Liver (tissue), 9 donors: Measurements from ENCODE around the gene PLIN4. TPM values are rescaled to one million over a fixed set of nuclear protein-coding genes. Genes with fewer than 3 reads are reported as not detected.

Source experiments
- DNase-seq: peaks from one replicate; pipeline ENCODE4 v3.0.0-alpha.2; 2017; ENCODE audit warnings: low spot score
- H3K27ac ChIP-seq, 2 donors: one replicate each; pipeline ENCODE4 v1.7.0; 2013; ENCODE audit warnings: inconsistent platforms in 2 of 2, low read length in 2 of 2, control low read depth in 1 of 2, low read depth in 1 of 2, mild to moderate bottlenecking in 1 of 2
- H3K27me3 ChIP-seq, 4 donors: one replicate each; pipeline versions ENCODE4 v1.6.1 to v1.7.0; 2013; ENCODE audit warnings: low read length in 3 of 4, inconsistent platforms in 1 of 4, mild to moderate bottlenecking in 1 of 4, moderate library complexity in 1 of 4; ENCODE audit not compliant: control insufficient read depth in 4 of 4, insufficient read depth in 4 of 4
- H3K36me3 ChIP-seq, 4 donors: one replicate each; pipeline versions ENCODE4 v1.6.1 to v1.7.0; 2013; ENCODE audit warnings: low read length in 3 of 4, mild to moderate bottlenecking in 3 of 4, low read depth in 1 of 4, moderate library complexity in 1 of 4; ENCODE audit not compliant: control insufficient read depth in 4 of 4, insufficient read depth in 3 of 4
- H3K4me1 ChIP-seq, 4 donors: one replicate each; pipeline versions ENCODE4 v1.6.1 to v1.7.0; 2013; ENCODE audit warnings: low read length in 3 of 4, mild to moderate bottlenecking in 3 of 4, moderate library complexity in 1 of 4; ENCODE audit not compliant: control insufficient read depth in 4 of 4, insufficient read depth in 4 of 4
- H3K4me3 ChIP-seq, 3 donors: one replicate each; pipeline versions ENCODE4 v1.6.1 to v1.7.0; 2013; ENCODE audit warnings: low read length in 3 of 3, control low read depth in 1 of 3, low read depth in 1 of 3, mild to moderate bottlenecking in 1 of 3
- H3K9ac ChIP-seq, 2 donors: one replicate each; pipeline ENCODE4 v1.7.0; 2013; ENCODE audit warnings: low read length in 2 of 2, mild to moderate bottlenecking in 2 of 2, moderate library complexity in 2 of 2, control low read depth in 1 of 2, low read depth in 1 of 2
- H3K9me3 ChIP-seq, 4 donors: one replicate each; pipeline versions ENCODE4 v1.6.1 to v1.7.0; 2013; ENCODE audit warnings: low read length in 3 of 4; ENCODE audit not compliant: control insufficient read depth in 4 of 4
- FOXA1 ChIP-seq: IDR thresholded peaks from 2 replicates; pipeline ENCODE4 v1.6.1; 2016; ENCODE audit warnings: antibody characterized with exemption
- JUND ChIP-seq, 2 donors: IDR thresholded peaks; 2 replicates each; pipeline ENCODE4 v1.6.1; 2016; ENCODE audit warnings: antibody characterized with exemption in 2 of 2
- RAD21 ChIP-seq, 2 donors: IDR thresholded peaks; 2 replicates each; pipeline ENCODE4 v1.6.1; 2016; ENCODE audit warnings: antibody characterized with exemption in 2 of 2, mild to moderate bottlenecking in 2 of 2
- RXRA ChIP-seq, 2 donors: IDR thresholded peaks; 2 replicates each; pipeline ENCODE4 v1.6.1; 2017 to 2018; ENCODE audit warnings: antibody characterized with exemption in 2 of 2, mild to moderate bottlenecking in 1 of 2
- SP1 ChIP-seq: IDR thresholded peaks from 2 replicates; pipeline ENCODE4 v1.6.1; 2018; ENCODE audit warnings: antibody characterized with exemption, mild to moderate bottlenecking
- TAF1 ChIP-seq: conservative IDR thresholded peaks from 2 replicates; pipeline ENCODE4 v1.6.1; 2016; ENCODE audit warnings: antibody characterized with exemption, mild to moderate bottlenecking
- YY1 ChIP-seq: IDR thresholded peaks from 2 replicates; pipeline ENCODE4 v1.6.1; 2016; ENCODE audit warnings: antibody characterized with exemption, mild to moderate bottlenecking
- WGBS: extraction: QIAGEN DNeasy Blood & Tissue Kit; methylation state at CpG from one replicate; pipeline ENCODE4 v1.1.7; 2013; 5-methylcytosine and 5-hydroxymethylcytosine counted together
- polyA plus RNA-seq, 2 donors: library from polyadenylated mRNA; stranded (reverse) in 1 of 2; unstranded in 1 of 2; fragments of 200-250 nt in 1 of 2; fragments of >200 nt in 1 of 2; fragmentation: Nextera tagmentation in 1 of 2; extraction: Ambion mirVana in 1 of 2; gene quantifications; one replicate each; pipeline versions ENCODE4 v1.2.1 to v1.2.3, GENCODE V29; 2013 to 2015
- total RNA-seq, 2 donors: library from RNA; depleted of rRNA; stranded (reverse); fragments of >200 nt; gene quantifications; one replicate each; pipeline ENCODE4 v1.2.3, GENCODE V29; 2014
- TF ChIP-seq, protein P1 (sequence below): IDR thresholded peaks from 2 replicates; pipeline ENCODE4 v1.6.1; 2016; ENCODE audit warnings: antibody characterized with exemption
- donor health status: healthy.
- donor health status: healthy.
- donor health status: healthy.
- donor health status: healthy.
- donor health status: healthy.

Gene PLIN4
- total and polyA plus RNA-seq, 4 donors: 3.1 to 49.1 (median 9.5) TPM

DNA sequence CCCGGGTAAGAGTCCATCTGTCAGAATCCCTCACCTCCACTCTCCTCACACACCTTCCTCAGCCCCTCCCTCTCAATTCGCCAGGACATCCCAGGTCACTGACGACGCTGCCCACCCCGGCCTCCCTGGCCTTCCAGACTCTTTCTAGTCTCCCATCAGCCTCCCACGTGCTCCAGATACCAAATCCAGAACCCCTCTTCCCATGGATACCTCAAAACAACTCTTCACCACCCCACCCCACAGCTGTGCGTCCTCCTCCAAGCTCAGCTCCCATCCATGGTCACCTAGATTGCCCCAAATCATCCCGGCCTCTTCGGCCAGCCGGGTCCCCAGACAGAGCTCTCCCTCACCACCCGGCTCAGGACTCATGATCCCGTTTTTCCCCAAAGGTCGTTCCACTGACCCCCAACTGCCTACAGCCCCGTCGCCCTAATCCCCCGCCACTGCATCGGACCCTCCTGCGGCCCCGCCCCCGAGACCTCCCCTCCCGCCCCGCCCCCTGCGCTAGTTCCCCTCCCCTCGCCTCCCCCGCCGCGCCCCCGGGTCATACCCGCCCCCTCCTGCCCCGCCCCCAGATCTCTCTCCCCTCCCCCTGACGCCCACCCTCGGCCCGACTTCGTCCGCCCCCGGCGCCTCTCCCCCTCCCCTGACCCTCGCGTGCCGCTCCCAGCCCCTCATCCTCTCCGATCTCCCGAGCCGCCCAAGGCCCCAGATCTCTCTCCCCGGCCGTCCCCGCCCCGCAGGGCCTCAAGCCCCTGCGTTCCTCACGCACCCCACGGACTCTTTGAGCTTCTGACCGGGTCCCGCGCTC, 61.2 kb downstream of the PLIN4 start:
- peak; percentile 72 for DNase-seq
- WGBS: 4% methylated on average over 44 of the region's 53 CpGs
- H3K36me3 ChIP-seq: peaks cover 0 to 20% (median 13%) of the 10 kb centered on the region in 4 donors
- peak overlapping the region; percentile 59 to 90 (median 84) for H3K4me3 ChIP-seq
- H3K9ac ChIP-seq: peak overlapping the region; percentile 56 to 71
- no peaks in the 10 kb centered on the region for H3K9me3 ChIP-seq
- peak overlapping the region; percentile 54 to 80 for H3K27ac ChIP-seq
- H3K27me3 ChIP-seq: no peaks in the 10 kb centered on the region
- TF ChIP-seq YY1 (no peak), RAD21 (IDR thresholded peaks at IDR 0.05) (no peak), TAF1 (no peak), JUND (IDR thresholded peaks at IDR 0.05) (no peak), SP1 (no peak), RXRA (IDR thresholded peaks at IDR 0.05) (no peak)
- TF ChIP-seq, protein P1, sequence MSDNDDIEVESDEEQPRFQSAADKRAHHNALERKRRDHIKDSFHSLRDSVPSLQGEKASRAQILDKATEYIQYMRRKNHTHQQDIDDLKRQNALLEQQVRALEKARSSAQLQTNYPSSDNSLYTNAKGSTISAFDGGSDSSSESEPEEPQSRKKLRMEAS: no peak
- H3K4me1 ChIP-seq: peaks cover 10 to 24% (median 17%) of the 10 kb centered on the region in 4 donors

DNA sequence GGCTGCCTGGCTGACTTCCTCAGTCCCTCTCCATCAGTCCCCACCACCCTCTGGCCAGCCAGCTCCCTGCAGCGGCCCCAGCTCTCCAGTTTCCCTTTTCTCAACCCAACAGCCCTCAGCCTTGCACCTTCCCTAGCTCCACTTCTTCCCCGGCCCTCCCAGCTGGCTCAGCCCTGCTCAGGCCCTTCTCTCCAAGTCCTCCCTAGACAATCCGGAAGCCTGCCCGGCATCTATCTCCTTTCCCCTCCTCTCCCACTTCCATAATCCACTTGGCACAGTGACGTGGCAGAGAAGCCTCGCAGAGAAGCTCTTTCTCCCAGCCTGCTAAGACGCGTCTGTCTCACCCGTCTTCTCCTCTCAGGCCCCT, 61.8 kb downstream of the PLIN4 start:
- H3K36me3 ChIP-seq: peaks cover 0 to 24% (median 15%) of the 10 kb centered on the region in 4 donors
- peak overlapping the region; percentile 56 to 71 for H3K9ac ChIP-seq
- H3K27me3 ChIP-seq: no peaks in the 10 kb centered on the region
- peaks cover 10 to 24% (median 17%) of the 10 kb centered on the region in 4 donors for H3K4me1 ChIP-seq
- no peaks in the 10 kb centered on the region for H3K9me3 ChIP-seq
- TF ChIP-seq FOXA1 (no peak), JUND (IDR thresholded peaks at IDR 0.05) (no peak)
- TF ChIP-seq, protein P1: no peak
- H3K27ac ChIP-seq: peak overlapping the region; percentile 54 to 80
- peak overlapping the region; percentile 57 to 90 (median 84) for H3K4me3 ChIP-seq
- peak; percentile 57 for DNase-seq
- 17% methylated on average over 9 of the region's 9 CpGs for WGBS

DNA sequence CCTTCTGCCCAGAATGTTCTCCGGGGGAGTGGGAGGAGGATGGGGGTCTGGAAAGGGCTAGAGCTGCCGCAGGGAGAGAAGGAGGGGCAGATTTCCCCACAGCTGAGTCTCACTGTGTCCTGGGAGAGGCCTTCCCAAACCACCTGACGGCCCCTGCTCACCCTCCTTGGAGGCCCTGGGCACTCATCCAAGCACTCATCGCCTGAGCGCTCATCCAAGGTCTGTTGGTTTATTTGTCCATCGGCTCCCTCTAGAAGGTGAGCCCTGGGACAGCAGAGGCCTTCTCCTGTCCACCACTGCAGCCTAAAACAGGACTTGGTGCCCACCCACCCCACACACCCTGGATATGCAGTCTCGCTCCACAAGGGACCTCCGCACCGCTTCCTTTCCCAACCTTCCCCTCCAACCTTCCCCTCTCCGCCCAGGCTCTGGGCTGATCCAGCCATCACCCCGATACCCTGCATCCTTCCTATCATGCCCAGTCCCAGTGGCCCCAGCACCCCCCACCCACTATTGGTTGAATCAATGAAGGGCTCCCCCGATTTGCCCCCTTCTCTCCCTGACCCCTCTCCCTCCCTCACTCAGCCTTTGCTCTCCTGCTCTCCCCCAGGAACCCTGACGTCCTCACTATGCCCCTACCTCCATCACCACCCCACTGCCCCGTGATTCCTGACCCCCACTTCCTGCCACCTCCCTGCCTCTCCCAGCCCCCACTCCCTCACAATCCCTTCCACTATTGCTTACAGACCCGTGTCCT, 62.4 kb downstream of the PLIN4 start:
- WGBS: 52% methylated on average over 15 of the region's 15 CpGs
- Histone ChIP-seq H3K9ac (peak overlapping the region in 1 of 2 donors; percentile 56), H3K4me3 (peak overlapping the region in 1 of 3 donors; percentile 90), H3K4me1 (peaks cover 10 to 24% (median 17%) of the 10 kb centered on the region in 4 donors), H3K27me3 (no peaks in the 10 kb centered on the region), H3K27ac (peak overlapping the region in 1 of 2 donors; percentile 80), H3K9me3 (no peaks in the 10 kb centered on the region), H3K36me3 (peaks cover 0 to 30% (median 19%) of the 10 kb centered on the region in 4 donors)
- TF ChIP-seq JUND (IDR thresholded peaks at IDR 0.05): no peak
- no peak for TF ChIP-seq RAD21 (IDR thresholded peaks at IDR 0.05)
- TF ChIP-seq TAF1: no peak
- DNase-seq: peak; percentile 68
